NB4 (cell line): ENCODE measurements around the gene TPBGL.

Source experiments
- CTCF ChIP-seq: IDR thresholded peaks from one replicate; pipeline ENCODE4 v1.5.1; 2012; ENCODE audit warnings: low read depth, low read length
- MAX ChIP-seq: IDR thresholded peaks from 2 replicates; pipeline ENCODE4 v1.6.1; 2011; ENCODE audit warnings: low read depth, low read length
- MYC ChIP-seq: IDR thresholded peaks from 2 replicates; pipeline ENCODE4 v1.6.1; 2011; ENCODE audit warnings: low read depth, low read length
- POLR2A ChIP-seq: IDR thresholded peaks from 2 replicates; pipeline ENCODE4 v1.6.1; 2011; ENCODE audit warnings: mild to moderate bottlenecking; ENCODE audit not compliant: insufficient read length; ENCODE audit errors: extremely low read depth

GRCh38 chr11:75200531-75200930, 40.0 kb upstream of the TPBGL start:
- TF ChIP-seq CTCF (no peak), MAX (no peak), POLR2A (no peak), MYC (no peak)
